Vagina (tissue), 2 donors: Measurements from ENCODE around the gene NUB1.

ENCODE experiments used
- CTCF ChIP-seq, 3 experiments: fragments of 450-650 bp in 2 of 3; fragments of 200-600 bp in 1 of 3; sonication (generic) in 1 of 3; IDR thresholded peaks; one replicate each; pipeline ENCODE4 v1.5.1; 2017 to 2019; ENCODE audit warnings: antibody characterized with exemption in 3 of 3, mild to moderate bottlenecking in 2 of 3, moderate library complexity in 2 of 3
- POLR2A ChIP-seq, 2 donors: fragments of 450-650 bp; IDR thresholded peaks; one replicate each; pipeline ENCODE4 v1.6.1; 2017; ENCODE audit warnings: antibody characterized with exemption in 2 of 2, mild to moderate bottlenecking in 2 of 2, moderate library complexity in 2 of 2
- POLR2AphosphoS5 ChIP-seq, 2 donors: sonication (generic); formaldehyde crosslinking; IDR thresholded peaks; one replicate each; pipeline ENCODE4 v1.9.0; 2017; ENCODE audit warnings: antibody characterized with exemption in 2 of 2, mild to moderate bottlenecking in 2 of 2, low read depth in 1 of 2; ENCODE audit not compliant: insufficient read depth in 1 of 2

- TF ChIP-seq CTCF (IDR thresholded peaks at IDR 0.05): no peak
- no peak for TF ChIP-seq POLR2A (IDR thresholded peaks at IDR 0.05)
- no peak for TF ChIP-seq POLR2AphosphoS5 (IDR thresholded peaks at IDR 0.05; ENCODE audit: insufficient read depth in 1 of 2, low read depth in 1 of 2)
Measured at GRCh38 chr7:151306860-151307259, 34.8 kb upstream of the NUB1 start.
